Measurements from ENCODE around the gene NKX6-2. TPM values are rescaled to one million over a fixed set of nuclear protein-coding genes. Genes with fewer than 3 reads are reported as not detected.

Gene NKX6-2
- not detected for total RNA-seq
- not detected for total RNA-seq (2013)
- 0 to 0.06 (median 0) reads per million in 29 experiments for total RNA-seq

- WGBS (ENCODE audit: insufficient coverage), result 4% methylated on average over 102 of the region's 119 CpGs
- ChIA-PET CTCF (no interaction called here), POLR2A (no interaction called here)
These were observed at the start of gene NKX6-2 for GRCh38 chr10:132785723-132786475. Gene NKX6-2, minus strand, starts transcription at chr10:132786147. Its CDS starts 199 bp downstream, at chr10:132785948.

GRCh38 chr10:132834891-132835847 is 49.2 kb upstream of the NKX6-2 start:
- H3K9me3 ChIP-seq, result no peaks in the 10 kb centered on the region
- CTCF ChIA-PET, result no interaction called here
- peak in 1 of 35 experiments; percentile 9 for DNase-seq

More at GRCh38 chr10:132785723-132786475, at the start of gene NKX6-2:
- DNase-seq (no peak), ATAC-seq (replicated peaks in 1 of 4) (no peak)
- no peaks in the 10 kb centered on the region for H3K9me3 ChIP-seq
- no peak within 1 kb of the TSS for H3K27ac Mint-ChIP-seq
- no peaks in the 10 kb centered on the region for H3K9me3 Mint-ChIP-seq
- no peak within 1 kb of the TSS for H3K4me3 ChIP-seq (ENCODE audit: control insufficient read depth in 1 of 2, extremely low read depth in 1 of 2, low read length in 1 of 2)
- peaks cover 0 to 24% of the 10 kb centered on the region in 2 donors for H3K27me3 Mint-ChIP-seq
- H3K27ac ChIP-seq (ENCODE audit: low read length), result no peak within 1 kb of the TSS
- H3K4me1 ChIP-seq (ENCODE audit: control insufficient read depth in 1 of 2, extremely low read depth in 1 of 2, insufficient read depth in 2 of 2, low read length in 2 of 2), result peaks cover 0 to 4% of the 10 kb centered on the region in 2 experiments
- H3K36me3 Mint-ChIP-seq, result peaks cover 23% of the 10 kb centered on the region
- peaks cover 3 to 60% of the 10 kb centered on the region in 2 experiments for H3K27me3 ChIP-seq (replicated peaks in 1 of 2; ENCODE audit: control insufficient read depth in 2 of 2, extremely low read depth in 1 of 2, insufficient read depth in 2 of 2, low read length in 1 of 2)
- H3K4me3 Mint-ChIP-seq, result no peak within 1 kb of the TSS
- H3K4me1 Mint-ChIP-seq, result peaks cover 0 to 4% (median 2%) of the 10 kb centered on the region in 3 donors
- H3K36me3 ChIP-seq (ENCODE audit: control insufficient read depth in 2 of 2, extremely low read depth in 1 of 2, insufficient read depth in 1 of 2, low read length in 1 of 2), result peaks cover 3 to 9% of the 10 kb centered on the region in 2 donors

GRCh38 chr10:132834311-132834761 is 48.4 kb upstream of the NKX6-2 start:
- Histone ChIP-seq H3K9me3 (no peaks in the 10 kb centered on the region), H3K36me3 (ENCODE audit: control insufficient read depth in 2 of 2, extremely low read depth in 1 of 2, insufficient read depth in 1 of 2, low read length in 1 of 2) (no peaks in the 10 kb centered on the region), H3K4me1 (ENCODE audit: control insufficient read depth in 1 of 2, extremely low read depth in 1 of 2, insufficient read depth in 2 of 2, low read length in 2 of 2) (peaks cover 0 to 6% of the 10 kb centered on the region in 2 experiments), H3K27ac (ENCODE audit: low read length) (no peak overlapping the region), H3K4me3 (ENCODE audit: control insufficient read depth in 1 of 2, extremely low read depth in 1 of 2, low read length in 1 of 2) (no peak overlapping the region), H3K27me3 (replicated peaks in 1 of 2; ENCODE audit: control insufficient read depth in 2 of 2, extremely low read depth in 1 of 2, insufficient read depth in 2 of 2, low read length in 1 of 2) (peaks cover 0 to 42% of the 10 kb centered on the region in 2 experiments)
- Mint-ChIP-seq H3K36me3 (no peaks in the 10 kb centered on the region), H3K9me3 (no peaks in the 10 kb centered on the region), H3K27me3 (peaks cover 0 to 3% of the 10 kb centered on the region in 2 donors), H3K4me1 (peaks cover 0 to 1% (median 1%) of the 10 kb centered on the region in 3 donors), H3K27ac (no peak overlapping the region), H3K4me3 (no peak overlapping the region)
- CTCF ChIA-PET, result no interaction called here
- 90% methylated on average over 15 of the region's 18 CpGs for WGBS (ENCODE audit: insufficient coverage)
- ATAC-seq (replicated peaks in 1 of 4) (no peak), DNase-seq (no peak)
- POLR2A ChIA-PET, result no interaction called here

More at GRCh38 chr10:132834891-132835847, 49.2 kb upstream of the NKX6-2 start:
- Mint-ChIP-seq H3K27me3 (peaks cover 0 to 3% of the 10 kb centered on the region in 2 donors), H3K9me3 (no peaks in the 10 kb centered on the region), H3K4me1 (peaks cover 0 to 1% (median 1%) of the 10 kb centered on the region in 3 donors), H3K36me3 (no peaks in the 10 kb centered on the region), H3K4me3 (no peak overlapping the region), H3K27ac (no peak overlapping the region)
- peaks cover 0 to 6% of the 10 kb centered on the region in 2 experiments for H3K4me1 ChIP-seq (ENCODE audit: control insufficient read depth in 1 of 2, extremely low read depth in 1 of 2, insufficient read depth in 2 of 2, low read length in 2 of 2)
- H3K27ac ChIP-seq (ENCODE audit: low read length), result no peak overlapping the region
- 87% methylated on average over 9 of the region's 25 CpGs for WGBS (ENCODE audit: insufficient coverage)
- no peaks in the 10 kb centered on the region for H3K36me3 ChIP-seq (ENCODE audit: control insufficient read depth in 2 of 2, extremely low read depth in 1 of 2, insufficient read depth in 1 of 2, low read length in 1 of 2)
- POLR2A ChIA-PET, result no interaction called here
- no peak for ATAC-seq (replicated peaks in 1 of 4)
- H3K27me3 ChIP-seq (replicated peaks in 1 of 2; ENCODE audit: control insufficient read depth in 2 of 2, extremely low read depth in 1 of 2, insufficient read depth in 2 of 2, low read length in 1 of 2), result peaks cover 0 to 42% of the 10 kb centered on the region in 2 experiments
- H3K4me3 ChIP-seq (ENCODE audit: control insufficient read depth in 1 of 2, extremely low read depth in 1 of 2, low read length in 1 of 2), result no peak overlapping the region

- H3K9me3 Mint-ChIP-seq, result no peaks in the 10 kb centered on the region
- no peaks in the 10 kb centered on the region for H3K36me3 ChIP-seq (ENCODE audit: control insufficient read depth in 2 of 2, extremely low read depth in 1 of 2, insufficient read depth in 1 of 2, low read length in 1 of 2)
- CTCF ChIA-PET, result no interaction called here
- H3K27ac Mint-ChIP-seq, result no peak overlapping the region
- H3K36me3 Mint-ChIP-seq, result no peaks in the 10 kb centered on the region
- H3K4me3 ChIP-seq (ENCODE audit: control insufficient read depth in 1 of 2, extremely low read depth in 1 of 2, low read length in 1 of 2), result no peak overlapping the region
- H3K27ac ChIP-seq (ENCODE audit: low read length), result no peak overlapping the region
- no peaks in the 10 kb centered on the region for H3K9me3 ChIP-seq
- ATAC-seq (replicated peaks in 1 of 4) (no peak), DNase-seq (no peak)
- H3K27me3 ChIP-seq (replicated peaks in 1 of 2; ENCODE audit: control insufficient read depth in 2 of 2, extremely low read depth in 1 of 2, insufficient read depth in 2 of 2, low read length in 1 of 2), result peaks cover 0 to 42% of the 10 kb centered on the region in 2 experiments
- peaks cover 0 to 6% of the 10 kb centered on the region in 2 experiments for H3K4me1 ChIP-seq (ENCODE audit: control insufficient read depth in 1 of 2, extremely low read depth in 1 of 2, insufficient read depth in 2 of 2, low read length in 2 of 2)
- peaks cover 0 to 1% (median 1%) of the 10 kb centered on the region in 3 donors for H3K4me1 Mint-ChIP-seq
- H3K4me3 Mint-ChIP-seq, result no peak overlapping the region
- POLR2A ChIA-PET, result no interaction called here
- WGBS (ENCODE audit: insufficient coverage), result 78% methylated on average over 29 of the region's 29 CpGs
- H3K27me3 Mint-ChIP-seq, result peaks cover 0 to 3% of the 10 kb centered on the region in 2 donors
These were observed 47.6 kb upstream of the NKX6-2 start for GRCh38 chr10:132833421-132834111.

GRCh38 chr10:132832186-132832969 is 46.4 kb upstream of the NKX6-2 start:
- peaks cover 0 to 6% of the 10 kb centered on the region in 2 experiments for H3K4me1 ChIP-seq (ENCODE audit: control insufficient read depth in 1 of 2, extremely low read depth in 1 of 2, insufficient read depth in 2 of 2, low read length in 2 of 2)
- POLR2A ChIA-PET, result no interaction called here
- no peaks in the 10 kb centered on the region for H3K9me3 ChIP-seq
- no peak for DNase-seq
- H3K27me3 ChIP-seq (replicated peaks in 1 of 2; ENCODE audit: control insufficient read depth in 2 of 2, extremely low read depth in 1 of 2, insufficient read depth in 2 of 2, low read length in 1 of 2), result peaks cover 0 to 39% of the 10 kb centered on the region in 2 experiments
- peaks cover 0 to 3% of the 10 kb centered on the region in 2 donors for H3K27me3 Mint-ChIP-seq
- H3K9me3 Mint-ChIP-seq, result no peaks in the 10 kb centered on the region
- ATAC-seq (replicated peaks in 1 of 4), result no peak
- CTCF ChIA-PET, result interaction anchor here in 1 of 2 donors (0.7 kb wide), 1 partner anchor 1036 kb away, joined by 3 read pairs; no protein-coding TSS in a partner anchor
- no peak overlapping the region for H3K27ac ChIP-seq (ENCODE audit: low read length)
- WGBS (ENCODE audit: insufficient coverage), result 81% methylated on average over 29 of the region's 30 CpGs
- no peak overlapping the region for H3K4me3 Mint-ChIP-seq
- no peak overlapping the region for H3K4me3 ChIP-seq (ENCODE audit: control insufficient read depth in 1 of 2, extremely low read depth in 1 of 2, low read length in 1 of 2)
- H3K36me3 ChIP-seq (ENCODE audit: control insufficient read depth in 2 of 2, extremely low read depth in 1 of 2, insufficient read depth in 1 of 2, low read length in 1 of 2), result no peaks in the 10 kb centered on the region
- H3K27ac Mint-ChIP-seq, result no peak overlapping the region
- H3K36me3 Mint-ChIP-seq, result no peaks in the 10 kb centered on the region
- H3K4me1 Mint-ChIP-seq, result peaks cover 0 to 1% (median 1%) of the 10 kb centered on the region in 3 donors
